HG03460 (cell line): ENCODE measurements around the gene MRPL48.

Experiments
- ATAC-seq: cut with Tn5 transposase; IDR thresholded peaks from one replicate; pipeline ENCODE4 v1.9.1; 2021; ENCODE audit not compliant: unreplicated experiment

MRPL48 gene

DNA sequence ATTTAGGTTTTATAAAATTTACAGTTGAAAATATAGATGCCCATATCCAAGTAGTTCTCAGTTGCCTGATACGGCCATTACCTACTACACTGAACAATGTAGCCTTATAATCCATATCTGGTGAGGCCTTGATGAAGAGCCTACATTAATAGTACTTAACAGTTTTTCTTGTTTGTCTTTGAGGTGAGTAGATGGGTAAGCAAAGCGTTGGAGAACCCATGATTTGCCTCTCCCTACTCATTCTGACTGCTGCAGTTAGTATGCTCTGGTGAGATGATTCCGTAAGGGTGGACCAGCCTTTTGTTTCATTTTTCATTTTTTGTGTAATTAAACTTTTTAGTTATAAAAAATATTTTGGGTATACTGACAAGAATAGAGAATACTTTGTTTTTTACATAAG is 100.6 kb downstream of the MRPL48 start:
- ATAC-seq = no peak

- no peak for ATAC-seq
Measured at GRCh38 chr11:73889019-73889418, 101.3 kb downstream of the MRPL48 start.

DNA sequence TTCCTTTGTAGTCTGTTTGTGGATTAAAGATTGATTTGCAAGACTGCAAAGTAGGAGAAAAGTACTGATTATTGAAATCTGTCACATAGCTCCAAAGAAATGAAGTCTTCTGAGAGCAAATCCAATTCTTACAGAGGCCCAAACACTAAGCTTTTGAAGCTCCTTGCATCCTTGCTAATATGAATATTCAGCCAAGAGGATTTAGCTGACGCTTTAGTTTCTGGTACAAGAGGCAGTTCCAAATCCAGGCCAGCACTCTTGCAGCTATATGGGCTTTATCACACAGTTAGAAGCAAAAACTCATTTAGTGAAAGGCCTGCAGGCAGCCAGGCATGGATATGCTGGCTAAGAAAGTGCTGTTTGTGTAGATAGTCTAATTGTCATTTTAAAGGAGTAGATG is 101.9 kb downstream of the MRPL48 start:
- no peak for ATAC-seq

DNA sequence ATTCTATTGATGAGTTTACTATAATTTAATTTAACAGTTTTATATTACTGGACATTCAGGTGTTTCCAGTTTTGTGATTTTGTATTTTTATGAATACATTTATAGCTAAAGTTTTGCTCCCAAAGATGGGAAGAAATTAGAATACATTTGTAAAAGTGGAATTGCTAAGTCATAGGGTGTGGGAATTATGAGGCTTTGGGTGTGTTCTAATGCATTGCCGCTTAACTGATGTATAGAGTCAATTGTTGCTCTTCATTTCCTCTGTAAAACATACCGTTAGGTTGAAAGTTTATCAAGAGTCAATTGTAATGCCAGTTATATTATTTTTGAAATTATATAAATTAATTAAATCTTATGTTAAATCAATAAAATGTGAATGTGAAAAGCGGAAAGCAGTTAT is 105.4 kb downstream of the MRPL48 start:
- ATAC-seq = no peak

DNA sequence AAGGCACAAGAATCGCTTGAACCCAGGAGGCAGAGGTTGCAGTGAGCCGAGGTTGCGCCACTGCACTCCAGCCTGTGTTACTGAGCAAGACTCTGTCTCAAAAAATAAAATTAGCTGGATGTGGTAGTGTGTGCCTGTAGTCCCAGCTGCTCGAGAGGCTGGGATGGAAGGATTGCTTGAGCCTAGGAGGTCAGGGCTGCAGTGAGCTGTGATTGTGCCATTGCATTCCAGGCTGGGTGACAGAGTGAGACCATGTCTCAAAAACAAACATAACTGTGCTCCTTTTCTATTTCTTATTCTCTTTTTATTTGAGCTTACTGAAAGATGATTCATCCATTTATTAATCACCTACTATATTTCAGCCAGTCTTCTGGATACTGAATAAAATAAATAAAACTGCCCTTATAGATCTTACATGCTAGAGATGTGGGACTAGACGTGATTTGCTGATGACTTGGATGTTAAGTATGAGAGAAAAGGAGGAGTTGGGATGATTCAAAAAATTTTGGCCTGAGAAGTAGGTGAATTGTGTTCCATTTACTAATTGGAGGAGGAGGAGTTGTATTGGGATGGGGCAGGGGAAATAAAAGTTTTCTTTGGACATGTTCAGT is 107.2 kb downstream of the MRPL48 start:
- no peak for ATAC-seq

DNA sequence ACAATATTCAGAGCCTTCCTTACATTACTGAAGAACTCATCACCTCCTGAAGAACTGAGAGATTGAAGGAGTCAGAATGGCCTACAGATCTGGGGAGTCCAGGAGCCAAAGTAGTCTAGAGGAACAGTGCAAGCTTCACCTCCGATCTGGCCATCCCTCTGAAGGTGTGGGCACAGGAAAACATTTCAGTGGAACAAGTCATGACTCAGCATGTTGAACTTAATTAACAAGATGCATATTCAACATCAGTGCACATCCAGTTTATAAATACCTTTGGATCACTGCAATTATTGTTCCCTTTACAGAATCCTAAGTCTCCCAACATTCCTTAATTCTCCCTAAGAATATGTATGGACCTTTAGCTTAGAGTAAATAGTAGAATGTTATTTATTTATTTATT is 114.6 kb downstream of the MRPL48 start:
- ATAC-seq = no peak

DNA sequence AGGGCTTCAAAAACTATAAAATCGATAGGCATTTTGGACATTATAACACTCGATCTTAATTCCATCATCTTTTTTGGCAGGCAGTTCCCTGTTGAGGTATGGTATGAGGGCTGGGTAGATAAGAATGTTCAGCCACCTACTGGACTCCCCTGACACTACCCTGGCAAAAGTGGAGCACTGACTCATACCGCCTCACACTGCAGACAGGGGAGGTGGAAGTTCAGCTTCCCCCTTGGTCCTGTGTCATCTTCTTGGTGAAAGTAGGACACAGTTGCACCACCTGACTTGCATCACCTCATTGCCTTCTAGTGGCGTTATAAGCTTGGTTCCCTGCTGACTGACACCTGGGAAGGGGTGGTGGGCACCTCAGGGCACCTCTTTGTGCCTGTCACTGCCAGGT is 119.5 kb downstream of the MRPL48 start:
- no peak for ATAC-seq

DNA sequence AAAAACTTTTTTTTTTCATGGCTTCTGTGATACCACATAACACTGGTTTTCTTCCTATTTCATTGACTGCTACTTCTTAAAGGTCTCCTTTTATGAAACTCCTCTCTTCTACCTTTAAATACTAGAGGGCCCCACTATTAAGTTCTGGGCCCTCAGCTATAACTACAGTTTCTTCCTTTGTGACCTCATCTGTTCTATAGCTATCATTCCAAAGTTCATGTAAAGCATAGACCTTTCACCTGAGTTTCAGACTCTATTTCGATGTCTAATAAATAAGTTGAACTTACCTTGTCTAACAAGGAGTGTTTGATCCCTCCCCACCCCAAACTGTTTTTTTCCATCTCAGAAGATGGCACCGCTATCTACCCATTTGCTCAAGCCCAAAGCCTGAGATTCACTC is 124.4 kb downstream of the MRPL48 start:
- no peak for ATAC-seq

GRCh38 chr11:73913472-73913871 is 125.8 kb downstream of the MRPL48 start:
- no peak for ATAC-seq

DNA sequence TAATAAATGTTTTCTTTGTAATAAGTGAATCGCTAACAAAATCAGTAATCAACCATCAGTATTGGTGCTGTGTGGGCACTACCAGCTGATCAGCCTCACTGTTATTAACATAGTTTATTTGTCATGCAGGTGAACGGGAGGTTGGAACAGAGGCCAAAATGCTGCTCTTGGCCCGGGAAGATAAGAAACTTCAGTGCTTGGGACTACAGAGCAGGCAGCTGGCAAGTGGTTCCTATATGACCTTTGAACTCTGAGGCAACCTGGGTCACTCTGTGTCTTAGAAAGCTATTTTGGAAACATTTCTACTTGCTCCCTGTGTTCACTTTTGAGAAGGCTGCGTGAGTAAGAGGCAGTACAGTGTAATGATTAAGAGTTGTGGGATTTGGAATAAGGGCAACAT is 126.6 kb downstream of the MRPL48 start:
- ATAC-seq = no peak
